ENCODE data around the gene LMTK3. TPM values are rescaled to one million over a fixed set of nuclear protein-coding genes. Genes with fewer than 3 reads are reported as not detected.

The LMTK3 gene
- total and polyA plus RNA-seq, 8 donors = 0.45 to 23.5 (median 1.4) TPM; not detected in 1

GRCh38 chr19:48461982-48462655 lies 49.5 kb downstream of the LMTK3 start:
- no peaks in the 10 kb centered on the region for H3K9me3 ChIP-seq
- intact Hi-C loops (cut with DNase I; ENCODE audit: low total_unique reads) = no loop called here
- WGBS, 5 donors = 81 to 87% (median 82%) methylated on average over 50 to 62 of the region's 62 CpGs

GRCh38 chr19:48461651-48461981 lies 50.0 kb downstream of the LMTK3 start:
- intact Hi-C loops (cut with DNase I; ENCODE audit: low total_unique reads) = no loop called here
- no peak for DNase-seq
- TF ChIP-seq POLR2AphosphoS5 (IDR thresholded peaks at IDR 0.05) (no peak), EP300 (IDR thresholded peaks at IDR 0.05) (no peak), CTCF (IDR thresholded peaks at IDR 0.05) (no peak), POLR2A (IDR thresholded peaks at IDR 0.05) (no peak)
- H3K4me1 ChIP-seq = no peaks in the 10 kb centered on the region
- no peak overlapping the region for H3K4me3 ChIP-seq
- peaks cover 1 to 27% (median 19%) of the 10 kb centered on the region in 4 donors for H3K36me3 ChIP-seq
- no peak overlapping the region for H3K27ac ChIP-seq
- H3K27me3 ChIP-seq = no peaks in the 10 kb centered on the region
- WGBS, 5 donors = 87 to 95% (median 92%) methylated on average over 33 to 36 of the region's 36 CpGs
- no peaks in the 10 kb centered on the region for H3K9me3 ChIP-seq

More at GRCh38 chr19:48461982-48462655, 49.5 kb downstream of the LMTK3 start:
- Histone ChIP-seq H3K4me3 (no peak overlapping the region), H3K27me3 (no peaks in the 10 kb centered on the region), H3K4me1 (no peaks in the 10 kb centered on the region), H3K27ac (no peak overlapping the region), H3K36me3 (peaks cover 0 to 22% (median 14%) of the 10 kb centered on the region in 4 donors)
- TF ChIP-seq CTCF (IDR thresholded peaks at IDR 0.05) = no peak
- TF ChIP-seq EP300 (IDR thresholded peaks at IDR 0.05) = no peak
- no peak for TF ChIP-seq POLR2A (IDR thresholded peaks at IDR 0.05)
- TF ChIP-seq POLR2AphosphoS5 (IDR thresholded peaks at IDR 0.05) = no peak
- DNase-seq = no peak

- no peak for DNase-seq
- Histone ChIP-seq H3K4me3 (no peak overlapping the region), H3K9me3 (no peaks in the 10 kb centered on the region), H3K36me3 (peaks cover 17 to 62% (median 54%) of the 10 kb centered on the region in 4 donors), H3K27ac (no peak overlapping the region), H3K27me3 (no peaks in the 10 kb centered on the region), H3K4me1 (peaks cover 0 to 7% (median 2%) of the 10 kb centered on the region in 4 donors)
- WGBS, 5 donors = 88 to 99% (median 92%) methylated on average over 2 of the region's 2 CpGs
- TF ChIP-seq EP300 (IDR thresholded peaks at IDR 0.05) (no peak), CTCF (IDR thresholded peaks at IDR 0.05) (no peak), POLR2AphosphoS5 (IDR thresholded peaks at IDR 0.05) (no peak), POLR2A (IDR thresholded peaks at IDR 0.05) (no peak)
- intact Hi-C loops (cut with DNase I; ENCODE audit: low total_unique reads) = no loop called here
These were observed 53.6 kb downstream of the LMTK3 start for GRCh38 chr19:48458016-48458415.

GRCh38 chr19:48456864-48457263 lies 54.8 kb downstream of the LMTK3 start:
- H3K9me3 ChIP-seq = no peaks in the 10 kb centered on the region
- no peak for DNase-seq
- no peak overlapping the region for H3K27ac ChIP-seq
- no peaks in the 10 kb centered on the region for H3K27me3 ChIP-seq
- intact Hi-C loops (cut with DNase I; ENCODE audit: low total_unique reads) = no loop called here
- H3K4me1 ChIP-seq = peaks cover 0 to 18% (median 9%) of the 10 kb centered on the region in 4 donors
- no peak for TF ChIP-seq POLR2A (IDR thresholded peaks at IDR 0.05)
- TF ChIP-seq POLR2AphosphoS5 (IDR thresholded peaks at IDR 0.05) = no peak
- no peak for TF ChIP-seq EP300 (IDR thresholded peaks at IDR 0.05)
- no peak for TF ChIP-seq CTCF (IDR thresholded peaks at IDR 0.05)
- no peak overlapping the region for H3K4me3 ChIP-seq
- H3K36me3 ChIP-seq = peaks cover 25 to 67% (median 61%) of the 10 kb centered on the region in 4 donors
- WGBS, 5 donors = 90 to 100% (median 97%) methylated on average over 4 of the region's 4 CpGs
